ENCODE measurements around the gene CHODL.

The CHODL gene

GRCh38 chr21:18244671-18245463 is at the start of gene CHODL:
TSS of gene CHODL (plus strand) at chr21:18244833. CDS start at chr21:18245224, 391 bp downstream.
- no peak for DNase-seq

DNA sequence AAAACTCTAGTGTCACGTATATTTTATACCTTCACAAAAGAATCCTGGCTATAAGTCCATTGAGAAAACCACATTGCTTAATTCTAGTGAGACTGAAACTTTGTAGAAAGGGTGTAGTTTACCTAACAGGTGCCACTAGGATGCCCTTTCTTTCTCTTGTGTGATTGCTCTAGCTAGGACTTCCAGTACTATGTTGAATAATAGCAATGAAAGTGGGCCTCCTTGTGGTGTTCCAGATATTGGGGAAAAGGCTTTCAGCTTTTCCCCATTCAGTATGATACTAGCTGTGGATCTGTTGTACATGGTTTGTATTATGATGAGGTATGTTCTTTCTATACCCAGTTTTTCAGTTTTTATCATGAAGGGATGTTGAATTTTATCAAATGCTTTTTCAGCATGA is 39.7 kb upstream of the CHODL start:
- no peak for DNase-seq

DNA sequence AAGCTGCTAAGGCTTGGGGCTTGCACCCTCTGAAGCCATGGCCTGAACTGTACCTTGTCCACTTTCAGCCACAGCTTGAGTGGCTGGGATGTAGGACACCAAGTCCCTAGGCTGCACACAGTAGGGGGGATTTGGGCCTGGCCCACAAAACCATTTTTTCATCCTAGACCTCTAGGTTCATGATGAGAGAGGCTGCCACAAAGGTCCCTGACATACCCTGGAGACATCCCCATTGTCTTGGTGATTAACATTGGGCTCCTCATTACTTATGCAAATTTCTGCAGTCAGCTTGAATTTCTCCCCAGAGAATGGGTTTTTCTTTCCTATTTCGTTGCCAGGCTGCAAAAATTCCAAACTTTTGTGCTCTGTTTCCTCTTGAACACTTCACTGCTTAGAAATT is 26.3 kb upstream of the CHODL start:
- no peak for DNase-seq

GRCh38 chr21:18220498-18220897 is 24.1 kb upstream of the CHODL start:
- DNase-seq = no peak

DNA sequence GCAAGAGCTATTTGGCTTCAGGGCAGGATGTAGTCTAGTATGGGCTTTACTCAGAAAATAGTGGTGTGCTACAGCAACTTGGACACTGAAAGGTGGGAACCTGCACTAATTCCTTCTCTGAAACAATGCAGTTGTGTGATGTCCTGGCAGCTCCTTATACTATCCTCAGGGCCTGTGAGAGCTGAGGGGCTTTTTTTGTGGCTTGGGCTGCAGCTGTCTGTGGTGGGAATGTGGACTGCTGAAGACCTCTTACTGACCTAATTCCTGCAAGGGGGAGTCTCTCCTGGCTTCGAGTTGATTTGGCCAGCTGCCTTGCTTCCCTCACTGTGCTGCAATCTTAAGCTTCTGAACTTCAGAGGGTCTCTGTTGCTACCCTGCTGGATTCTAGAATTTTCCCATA is 22.3 kb upstream of the CHODL start:
- no peak for DNase-seq

DNA sequence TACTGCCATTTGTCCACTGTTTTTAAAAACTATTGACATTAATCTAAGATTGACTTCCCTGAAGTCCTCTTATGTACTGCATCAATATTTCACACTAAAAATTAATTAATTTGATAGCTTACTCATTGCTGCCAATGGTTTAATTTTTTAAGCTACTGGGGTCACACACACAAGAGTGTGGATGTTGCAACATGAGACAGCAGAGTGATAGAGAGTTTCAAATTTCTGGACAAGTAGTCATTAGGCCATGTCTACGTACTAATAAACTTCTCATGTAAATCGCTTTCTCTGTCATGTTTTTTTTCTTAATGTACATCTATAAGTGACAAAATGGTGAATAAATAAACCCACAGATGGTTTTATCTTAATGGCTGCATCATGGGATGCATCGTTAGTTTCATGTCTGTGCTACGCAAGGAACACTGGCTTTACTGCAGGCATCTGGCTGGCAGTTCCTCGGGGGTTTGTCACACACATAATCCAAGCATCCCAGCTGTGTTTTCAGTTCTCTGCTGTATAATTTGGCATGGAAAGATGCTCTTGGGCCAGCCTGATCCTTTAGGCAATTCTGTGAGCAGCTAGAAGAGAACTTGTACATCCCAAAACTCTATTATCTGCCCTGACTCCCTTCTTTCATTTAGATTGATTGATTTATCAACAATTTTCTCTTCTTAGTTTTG is 16.4 kb upstream of the CHODL start:
- DNase-seq = no peak

DNA sequence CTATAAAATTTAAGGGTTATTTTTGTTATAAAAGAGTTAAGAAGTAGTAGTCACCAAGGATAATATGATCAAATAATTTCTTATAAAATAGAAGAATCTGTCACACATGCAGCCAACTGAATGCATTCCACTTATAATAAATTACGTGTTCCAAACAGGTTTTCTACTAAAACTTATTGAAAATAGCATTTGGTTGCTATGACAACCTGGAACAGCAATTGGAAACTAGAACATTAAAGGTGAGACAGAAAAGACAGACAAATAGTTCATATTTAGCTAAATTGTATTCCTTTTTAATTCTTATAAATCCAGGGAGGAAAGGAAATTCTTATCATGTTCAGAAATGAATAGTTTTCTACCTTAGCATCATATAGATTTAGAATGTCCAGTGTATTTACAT is 9.1 kb upstream of the CHODL start:
- DNase-seq = no peak

- DNase-seq = no peak
These were observed 883 bp downstream of the CHODL start for GRCh38 chr21:18245464-18245967.

DNA sequence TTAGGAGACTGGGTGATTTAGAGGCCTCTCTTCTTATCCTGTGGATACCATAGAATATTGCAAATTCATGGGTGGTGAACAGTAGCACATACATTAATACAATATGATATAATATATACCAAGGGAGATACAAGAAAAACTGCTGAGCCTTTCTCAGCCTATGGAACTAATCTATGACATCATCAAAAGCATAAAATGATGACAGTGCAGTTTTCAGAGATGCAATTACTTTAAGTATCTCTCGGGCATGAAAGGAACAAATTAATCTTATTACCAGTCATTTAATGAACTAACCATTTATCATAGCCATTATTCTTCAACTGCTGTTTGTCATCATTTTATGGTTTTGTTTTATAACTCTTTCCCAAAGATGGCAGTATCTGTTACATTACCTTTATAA is 3.5 kb downstream of the CHODL start:
- no peak for DNase-seq

DNA sequence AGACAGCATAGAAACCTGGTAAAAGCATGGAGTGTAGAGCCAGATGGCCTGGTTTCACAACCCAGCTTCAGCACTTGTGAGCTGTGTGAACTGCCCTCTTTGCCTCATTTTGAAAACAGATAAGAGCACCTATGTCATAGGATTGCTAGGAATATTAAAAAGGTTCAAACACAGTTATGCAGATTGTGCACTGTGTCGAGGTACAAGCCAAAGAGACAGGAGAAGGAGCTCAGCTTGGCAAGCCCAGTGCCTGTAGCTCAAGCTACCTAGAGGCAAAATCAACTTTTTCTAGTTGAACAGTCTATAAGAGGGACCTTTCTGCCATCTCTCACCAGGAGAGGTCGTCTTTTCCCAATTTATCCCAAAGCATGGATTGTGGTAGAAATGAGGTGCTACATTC is 5.0 kb downstream of the CHODL start:
- DNase-seq = no peak

- no peak for DNase-seq
These were observed 6.4 kb downstream of the CHODL start for GRCh38 chr21:18251065-18251464.

DNA sequence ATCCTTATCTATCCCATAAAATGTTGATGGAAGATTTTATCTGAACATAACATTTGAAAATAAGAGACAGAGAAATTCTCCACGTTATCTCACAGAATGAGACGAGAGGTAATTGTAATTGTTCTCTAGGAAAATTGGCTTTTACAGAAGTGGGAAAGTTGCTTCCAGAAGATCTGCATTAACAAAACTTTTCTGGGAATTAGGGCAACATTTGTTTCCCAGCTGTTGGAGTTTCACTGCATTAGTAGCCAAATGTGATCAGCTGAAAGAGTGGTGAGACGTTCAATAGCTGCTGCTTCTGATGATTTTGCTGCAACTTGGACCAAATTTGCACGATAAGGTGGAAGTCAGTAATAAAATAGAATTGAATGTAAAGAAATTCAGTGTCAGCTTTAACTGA is 7.6 kb downstream of the CHODL start:
- no peak for DNase-seq

- no peak for DNase-seq
These were observed 8.0 kb downstream of the CHODL start for GRCh38 chr21:18252680-18253079.

- DNase-seq = no peak
These were observed 8.6 kb downstream of the CHODL start for GRCh38 chr21:18253221-18253620.

DNA sequence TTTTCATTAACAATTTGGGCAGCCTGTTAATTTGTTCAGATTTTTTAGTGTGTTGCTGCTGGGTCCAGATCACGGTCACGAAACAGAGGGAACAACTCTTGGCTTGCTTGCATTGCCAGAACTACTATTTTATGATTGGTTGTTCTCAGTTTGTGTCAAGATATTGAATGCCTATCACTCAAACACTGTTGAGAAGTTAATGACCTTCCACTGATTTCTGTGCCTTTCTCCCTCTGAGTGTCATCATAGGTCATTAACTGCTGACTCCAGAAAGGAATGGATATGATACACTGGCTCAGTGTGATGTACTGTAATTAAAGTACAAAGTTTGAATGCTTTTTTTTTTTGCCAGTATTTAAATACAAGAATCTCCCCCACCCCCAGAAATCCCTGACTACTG is 9.2 kb downstream of the CHODL start:
- no peak for DNase-seq

- DNase-seq = no peak
These were observed 21.3 kb downstream of the CHODL start for GRCh38 chr21:18265944-18266343.

DNA sequence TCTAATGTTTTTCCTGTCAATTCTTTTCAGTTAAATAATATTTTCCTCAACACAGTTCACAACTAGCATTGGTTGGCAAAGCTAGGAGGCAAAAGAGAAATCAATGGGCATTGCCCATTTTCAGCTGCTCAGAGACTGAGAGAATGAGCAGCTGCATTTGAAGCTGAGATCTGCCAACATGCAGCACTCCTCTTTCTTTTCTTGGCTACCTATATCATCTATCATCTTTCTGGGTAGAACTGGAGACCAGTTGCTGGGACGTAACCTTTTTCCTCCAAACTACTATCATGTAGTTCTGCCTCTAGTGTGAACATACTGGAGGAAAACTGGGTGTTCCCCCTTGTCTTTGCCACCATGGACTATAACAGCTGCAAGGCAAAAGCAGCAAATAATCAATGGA is 22.9 kb downstream of the CHODL start:
- DNase-seq = no peak

DNA sequence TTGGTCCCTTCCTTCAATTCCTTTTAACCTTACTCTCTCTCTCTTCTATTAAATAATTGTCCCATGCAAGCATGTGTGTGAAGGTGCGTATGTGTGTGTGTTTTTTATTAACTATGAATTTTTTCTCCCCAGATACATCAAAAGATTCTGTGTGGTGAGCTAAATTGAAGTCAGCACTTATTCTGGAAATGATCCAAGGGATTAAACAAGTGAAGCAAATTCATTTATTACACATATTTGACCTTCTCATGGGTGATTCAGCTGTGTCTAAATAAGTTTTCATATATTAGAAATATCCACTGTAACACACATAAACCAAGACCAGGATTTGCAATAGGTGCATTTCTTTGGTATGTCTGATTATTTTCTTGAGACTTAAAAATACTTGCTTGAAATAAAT is 24.3 kb downstream of the CHODL start:
- no peak for DNase-seq

DNA sequence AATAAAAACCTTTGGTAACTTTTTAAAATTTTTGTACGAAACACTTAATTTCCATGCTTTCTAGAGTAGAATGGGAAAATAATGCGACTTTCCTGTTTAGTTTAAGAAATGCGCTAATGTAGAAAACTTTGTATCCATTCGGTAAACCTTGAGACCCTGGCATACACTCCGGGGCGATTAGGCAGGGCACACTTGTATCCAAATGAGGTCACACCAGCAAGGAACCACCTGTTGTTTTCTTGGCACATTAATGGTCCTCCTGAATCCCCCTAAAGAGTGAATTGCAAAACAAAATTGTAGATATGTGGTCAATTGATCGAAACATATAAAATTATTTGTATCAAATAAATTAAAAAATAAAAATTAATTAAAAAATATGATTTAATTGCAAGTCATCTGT is 25.2 kb downstream of the CHODL start:
- no peak for DNase-seq

GRCh38 chr21:18273400-18273799 is 28.8 kb downstream of the CHODL start:
- no peak for DNase-seq

- no peak for DNase-seq
These were observed 29.7 kb downstream of the CHODL start for GRCh38 chr21:18274370-18274769.

DNA sequence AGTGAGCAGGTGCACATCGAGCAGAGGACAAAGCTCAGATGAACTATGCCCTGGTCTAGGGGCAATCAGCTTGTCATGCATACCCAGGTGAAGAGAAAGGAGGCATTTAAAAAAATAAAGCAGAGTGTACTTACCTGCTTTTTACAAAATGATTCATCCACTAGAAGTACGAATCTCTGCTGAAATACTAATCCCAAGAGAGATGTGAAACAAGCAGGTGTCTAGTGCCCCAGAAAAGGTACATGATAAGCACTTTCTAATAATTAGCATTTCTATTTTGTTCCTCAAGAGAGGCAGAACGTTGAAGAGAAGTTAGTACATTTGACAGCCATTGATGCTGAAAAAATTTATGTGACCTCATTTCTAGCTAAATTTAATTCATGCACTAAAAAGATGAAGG is 31.1 kb downstream of the CHODL start:
- no peak for DNase-seq

GRCh38 chr21:18285379-18285778 is 40.7 kb downstream of the CHODL start:
- DNase-seq = no peak

GRCh38 chr21:18289876-18290275 is 45.2 kb downstream of the CHODL start:
- no peak for DNase-seq

DNA sequence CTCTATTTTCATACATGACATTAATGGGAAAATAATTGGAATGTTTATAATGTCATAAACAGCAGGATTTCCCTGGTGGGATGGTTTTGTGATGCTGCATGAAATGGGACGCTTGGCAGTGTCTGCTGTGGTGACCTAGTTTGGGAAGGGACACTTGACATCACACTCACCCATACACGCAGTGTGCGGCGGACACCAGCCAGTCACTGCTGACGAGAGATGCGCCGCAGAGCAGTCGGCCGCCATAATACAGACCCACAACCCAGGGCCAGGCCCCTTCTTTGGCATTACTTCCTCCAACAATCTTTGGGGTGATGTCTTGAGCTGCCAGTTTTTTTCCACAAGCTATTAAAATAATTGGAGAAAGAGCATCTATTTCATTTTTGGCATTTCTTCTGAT is 49.5 kb downstream of the CHODL start:
- no peak for DNase-seq

Data from DMS153 (cell line).